Measurements from ENCODE around the gene ASTN1. TPM values are rescaled to one million over a fixed set of nuclear protein-coding genes. Genes with fewer than 3 reads are reported as not detected.

Gene ASTN1
- total RNA-seq, 1 donor from 2014 or later: 7.7 TPM

GRCh38 chr1:177091040-177091439 is 73.5 kb downstream of the ASTN1 start:
- H3K4me3 Mint-ChIP-seq (ENCODE audit: unreplicated experiment): no peak overlapping the region
- no peak for DNase-seq
- H3K36me3 Mint-ChIP-seq (ENCODE audit: unreplicated experiment): no peaks in the 10 kb centered on the region
- no peak overlapping the region for H3K27ac Mint-ChIP-seq (ENCODE audit: unreplicated experiment)
- H3K27me3 Mint-ChIP-seq (ENCODE audit: unreplicated experiment): no peaks in the 10 kb centered on the region
- no peaks in the 10 kb centered on the region for H3K9me3 Mint-ChIP-seq (ENCODE audit: unreplicated experiment)
- no peak for TF ChIP-seq CTCF (IDR thresholded peaks at IDR 0.05; ENCODE audit: partially characterized antibody, unreplicated experiment)
- no peaks in the 10 kb centered on the region for H3K4me1 Mint-ChIP-seq (ENCODE audit: low read depth, unreplicated experiment)

- no peaks in the 10 kb centered on the region for H3K36me3 Mint-ChIP-seq (ENCODE audit: unreplicated experiment)
- H3K9me3 Mint-ChIP-seq (ENCODE audit: unreplicated experiment): no peaks in the 10 kb centered on the region
- H3K27me3 Mint-ChIP-seq (ENCODE audit: unreplicated experiment): no peaks in the 10 kb centered on the region
- H3K4me1 Mint-ChIP-seq (ENCODE audit: low read depth, unreplicated experiment): no peaks in the 10 kb centered on the region
- no peak for TF ChIP-seq CTCF (IDR thresholded peaks at IDR 0.05; ENCODE audit: partially characterized antibody, unreplicated experiment)
- H3K27ac Mint-ChIP-seq (ENCODE audit: unreplicated experiment): no peak overlapping the region
- H3K4me3 Mint-ChIP-seq (ENCODE audit: unreplicated experiment): no peak overlapping the region
- no peak for DNase-seq
These were observed 75.5 kb downstream of the ASTN1 start for GRCh38 chr1:177088966-177089365.

GRCh38 chr1:177082855-177083693 is 81.4 kb downstream of the ASTN1 start:
- peaks cover 2% of the 10 kb centered on the region for H3K27me3 Mint-ChIP-seq (ENCODE audit: unreplicated experiment)
- H3K27ac Mint-ChIP-seq (ENCODE audit: unreplicated experiment): no peak overlapping the region
- H3K9me3 Mint-ChIP-seq (ENCODE audit: unreplicated experiment): no peaks in the 10 kb centered on the region
- no peak for TF ChIP-seq CTCF (IDR thresholded peaks at IDR 0.05; ENCODE audit: partially characterized antibody, unreplicated experiment)
- H3K36me3 Mint-ChIP-seq (ENCODE audit: unreplicated experiment): no peaks in the 10 kb centered on the region
- DNase-seq: no peak
- H3K4me1 Mint-ChIP-seq (ENCODE audit: low read depth, unreplicated experiment): no peaks in the 10 kb centered on the region
- H3K4me3 Mint-ChIP-seq (ENCODE audit: unreplicated experiment): no peak overlapping the region

- H3K9me3 Mint-ChIP-seq (ENCODE audit: unreplicated experiment): peaks cover 2% of the 10 kb centered on the region
- no peak overlapping the region for H3K4me3 Mint-ChIP-seq (ENCODE audit: unreplicated experiment)
- H3K27ac Mint-ChIP-seq (ENCODE audit: unreplicated experiment): no peak overlapping the region
- no peaks in the 10 kb centered on the region for H3K36me3 Mint-ChIP-seq (ENCODE audit: unreplicated experiment)
- peaks cover 2% of the 10 kb centered on the region for H3K27me3 Mint-ChIP-seq (ENCODE audit: unreplicated experiment)
- TF ChIP-seq CTCF (IDR thresholded peaks at IDR 0.05; ENCODE audit: partially characterized antibody, unreplicated experiment): no peak
- H3K4me1 Mint-ChIP-seq (ENCODE audit: low read depth, unreplicated experiment): no peaks in the 10 kb centered on the region
- no peak for DNase-seq
These were observed 83.9 kb downstream of the ASTN1 start for GRCh38 chr1:177080564-177080963.

GRCh38 chr1:177077734-177078499 is 86.6 kb downstream of the ASTN1 start:
- Mint-ChIP-seq H3K27me3 (ENCODE audit: unreplicated experiment) (peaks cover 2% of the 10 kb centered on the region), H3K36me3 (ENCODE audit: unreplicated experiment) (no peaks in the 10 kb centered on the region), H3K27ac (ENCODE audit: unreplicated experiment) (no peak overlapping the region), H3K9me3 (ENCODE audit: unreplicated experiment) (peaks cover 2% of the 10 kb centered on the region), H3K4me3 (ENCODE audit: unreplicated experiment) (no peak overlapping the region), H3K4me1 (ENCODE audit: low read depth, unreplicated experiment) (no peaks in the 10 kb centered on the region)
- TF ChIP-seq CTCF (IDR thresholded peaks at IDR 0.05; ENCODE audit: partially characterized antibody, unreplicated experiment): no peak
- DNase-seq: no peak

All from glutamatergic neuron (in vitro differentiated cells).